ENCODE data around the gene RNF25. TPM values are rescaled to one million over a fixed set of nuclear protein-coding genes. Genes with fewer than 3 reads are reported as not detected.

Gene RNF25
- polyA plus RNA-seq, 1 donor (not counting 4 experiments of a cell fraction or from before 2014, with no cell fraction given) = 82.5 TPM

DNA sequence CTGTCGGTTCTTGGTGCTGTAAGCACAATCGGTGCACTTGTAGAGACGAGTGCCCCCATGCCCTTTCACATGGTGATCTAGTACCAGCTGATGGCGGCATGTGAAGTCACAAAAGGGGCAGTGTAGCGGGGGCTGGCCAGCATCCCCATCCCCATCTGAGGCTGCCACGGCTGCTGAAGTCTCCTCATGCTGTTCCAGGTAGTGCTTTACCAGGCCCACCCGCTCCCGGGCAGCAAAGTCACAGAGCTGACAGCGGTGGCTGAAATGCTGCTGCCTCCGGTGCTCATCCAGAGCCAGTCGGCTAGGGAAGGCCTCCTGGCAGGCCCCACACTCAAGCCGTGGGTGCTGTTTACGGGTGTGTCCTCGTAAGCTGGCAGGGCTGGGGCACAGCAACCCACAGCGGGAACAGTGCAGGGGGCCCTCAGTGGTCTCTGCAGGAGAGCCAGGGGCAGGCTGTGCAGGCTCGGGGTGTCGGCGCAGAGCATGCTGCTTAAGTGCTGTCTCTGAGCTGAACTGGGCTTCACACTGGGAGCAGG, 29.6 kb downstream of the RNF25 start:
- FAIRE-seq = no peak
- TF ChIP-seq CTCF (optimal IDR thresholded peaks at IDR 0.05 in 1 of 3, IDR thresholded peaks at IDR 0.05 in 1 of 3, conservative IDR thresholded peaks at IDR 0.05 in 1 of 3; ENCODE audit: extremely low read depth in 1 of 3, insufficient read depth in 2 of 3, low read length in 3 of 3) = no peak
- TF ChIP-seq EZH2 (IDR thresholded peaks at IDR 0.05; ENCODE audit: low read length) = no peak
- peaks cover 3% of the 10 kb centered on the region for H4K20me1 ChIP-seq (ENCODE audit: control insufficient read depth, extremely low read depth, insufficient read depth, low read length)
- DNase-seq (ENCODE audit: low read depth, low spot score) = no peak
- H3K27me3 ChIP-seq (ENCODE audit: control insufficient read depth, extremely low read depth, insufficient read depth, low read length) = no peaks in the 10 kb centered on the region
- peaks cover 23% of the 10 kb centered on the region for H3K4me1 ChIP-seq (ENCODE audit: control insufficient read depth, extremely low read depth, insufficient read depth, low read length)
- H3K4me2 ChIP-seq (ENCODE audit: control insufficient read depth, extremely low read depth, insufficient read depth, low read depth, low read length) = no peak overlapping the region
- H3K9ac ChIP-seq (ENCODE audit: control insufficient read depth, extremely low read depth, insufficient read depth, low read length) = no peak overlapping the region
- dilution Hi-C loops (cut with MboI; ENCODE audit: extremely low pct_ligation_motif_present, low sequenced_read_pairs) = no loop called here
- H3K4me3 ChIP-seq (ENCODE audit: control insufficient read depth in 2 of 3, extremely low read depth in 1 of 3, insufficient read depth in 2 of 3, low read depth in 1 of 3, low read length in 3 of 3) = no peak overlapping the region
- H3K79me2 ChIP-seq (ENCODE audit: control insufficient read depth, insufficient read depth, low read length) = peaks cover 9% of the 10 kb centered on the region
- H3K9me1 ChIP-seq (ENCODE audit: control insufficient read depth, extremely low read depth, insufficient read depth, low read length) = no peaks in the 10 kb centered on the region
- H3K36me3 ChIP-seq (ENCODE audit: control insufficient read depth in 2 of 2, extremely low read depth in 1 of 2, insufficient read depth in 2 of 2, low read length in 2 of 2) = peaks cover 46 to 64% of the 10 kb centered on the region in 2 experiments
- no peak overlapping the region for H3K27ac ChIP-seq (ENCODE audit: control insufficient read depth, insufficient read depth, low read length)
- no peak overlapping the region for H2AFZ ChIP-seq (ENCODE audit: control insufficient read depth, low read length)
- no peaks in the 10 kb centered on the region for H3K9me3 ChIP-seq (ENCODE audit: control insufficient read depth, low read depth, low read length)

- Histone ChIP-seq H3K4me3 (ENCODE audit: control insufficient read depth in 2 of 3, extremely low read depth in 1 of 3, insufficient read depth in 2 of 3, low read depth in 1 of 3, low read length in 3 of 3) (no peak overlapping the region), H3K4me1 (ENCODE audit: control insufficient read depth, extremely low read depth, insufficient read depth, low read length) (no peaks in the 10 kb centered on the region), H2AFZ (ENCODE audit: control insufficient read depth, low read length) (no peak overlapping the region), H4K20me1 (ENCODE audit: control insufficient read depth, extremely low read depth, insufficient read depth, low read length) (peaks cover 2% of the 10 kb centered on the region), H3K4me2 (ENCODE audit: control insufficient read depth, extremely low read depth, insufficient read depth, low read depth, low read length) (no peak overlapping the region), H3K79me2 (ENCODE audit: control insufficient read depth, insufficient read depth, low read length) (peaks cover 6% of the 10 kb centered on the region), H3K27me3 (ENCODE audit: control insufficient read depth, extremely low read depth, insufficient read depth, low read length) (no peaks in the 10 kb centered on the region), H3K36me3 (ENCODE audit: control insufficient read depth in 2 of 2, extremely low read depth in 1 of 2, insufficient read depth in 2 of 2, low read length in 2 of 2) (peaks cover 49 to 59% of the 10 kb centered on the region in 2 experiments), H3K9me3 (ENCODE audit: control insufficient read depth, low read depth, low read length) (no peaks in the 10 kb centered on the region), H3K9ac (ENCODE audit: control insufficient read depth, extremely low read depth, insufficient read depth, low read length) (no peak overlapping the region), H3K9me1 (ENCODE audit: control insufficient read depth, extremely low read depth, insufficient read depth, low read length) (no peaks in the 10 kb centered on the region), H3K27ac (ENCODE audit: control insufficient read depth, insufficient read depth, low read length) (no peak overlapping the region)
- dilution Hi-C loops (cut with MboI; ENCODE audit: extremely low pct_ligation_motif_present, low sequenced_read_pairs) = no loop called here
- no peak for FAIRE-seq
- no peak for TF ChIP-seq EZH2 (IDR thresholded peaks at IDR 0.05; ENCODE audit: low read length)
- TF ChIP-seq CTCF (optimal IDR thresholded peaks at IDR 0.05 in 1 of 3, IDR thresholded peaks at IDR 0.05 in 1 of 3, conservative IDR thresholded peaks at IDR 0.05 in 1 of 3; ENCODE audit: extremely low read depth in 1 of 3, insufficient read depth in 2 of 3, low read length in 3 of 3) = no peak
- DNase-seq (ENCODE audit: low read depth, low spot score) = no peak
Observed at GRCh38 chr2:218638372-218638771, 33.4 kb downstream of the RNF25 start.
